ENCODE results near the gene EXOC4.

The EXOC4 gene

DNA sequence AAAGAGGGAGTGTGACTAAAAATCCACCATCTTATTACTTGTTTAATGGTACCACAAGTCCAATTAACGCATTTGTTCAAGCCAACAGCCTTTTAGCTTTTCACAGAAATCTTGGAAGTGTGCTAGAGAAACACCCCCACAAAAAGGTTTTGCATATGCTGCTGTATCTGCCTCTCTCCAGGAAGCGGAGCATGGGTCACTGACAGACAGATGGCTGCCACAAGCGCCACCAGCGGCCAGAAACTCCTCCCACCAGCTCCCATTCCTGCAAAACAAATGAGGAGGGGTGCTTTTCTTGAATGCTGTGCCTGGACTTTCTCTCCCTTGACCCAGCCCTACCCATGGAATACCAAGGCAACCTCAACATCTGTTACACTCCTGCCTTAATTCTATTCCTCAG is 698.0 kb downstream of the EXOC4 start:
- no peaks in the 10 kb centered on the region for H3K27me3 ChIP-seq (ENCODE audit: insufficient read depth, low read depth, severe bottlenecking)
- no peak overlapping the region for H3K27ac ChIP-seq
- H3K9me3 ChIP-seq (ENCODE audit: severe bottlenecking): no peaks in the 10 kb centered on the region
- TF ChIP-seq, protein P1, sequence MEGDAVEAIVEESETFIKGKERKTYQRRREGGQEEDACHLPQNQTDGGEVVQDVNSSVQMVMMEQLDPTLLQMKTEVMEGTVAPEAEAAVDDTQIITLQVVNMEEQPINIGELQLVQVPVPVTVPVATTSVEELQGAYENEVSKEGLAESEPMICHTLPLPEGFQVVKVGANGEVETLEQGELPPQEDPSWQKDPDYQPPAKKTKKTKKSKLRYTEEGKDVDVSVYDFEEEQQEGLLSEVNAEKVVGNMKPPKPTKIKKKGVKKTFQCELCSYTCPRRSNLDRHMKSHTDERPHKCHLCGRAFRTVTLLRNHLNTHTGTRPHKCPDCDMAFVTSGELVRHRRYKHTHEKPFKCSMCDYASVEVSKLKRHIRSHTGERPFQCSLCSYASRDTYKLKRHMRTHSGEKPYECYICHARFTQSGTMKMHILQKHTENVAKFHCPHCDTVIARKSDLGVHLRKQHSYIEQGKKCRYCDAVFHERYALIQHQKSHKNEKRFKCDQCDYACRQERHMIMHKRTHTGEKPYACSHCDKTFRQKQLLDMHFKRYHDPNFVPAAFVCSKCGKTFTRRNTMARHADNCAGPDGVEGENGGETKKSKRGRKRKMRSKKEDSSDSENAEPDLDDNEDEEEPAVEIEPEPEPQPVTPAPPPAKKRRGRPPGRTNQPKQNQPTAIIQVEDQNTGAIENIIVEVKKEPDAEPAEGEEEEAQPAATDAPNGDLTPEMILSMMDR (IDR thresholded peaks at IDR 0.05; ENCODE audit: low read depth, low read length): no peak
- no peaks in the 10 kb centered on the region for H3K36me3 ChIP-seq
- no peak overlapping the region for H3K4me3 ChIP-seq (ENCODE audit: low read depth, low read length)
- DNase-seq: no peak

DNA sequence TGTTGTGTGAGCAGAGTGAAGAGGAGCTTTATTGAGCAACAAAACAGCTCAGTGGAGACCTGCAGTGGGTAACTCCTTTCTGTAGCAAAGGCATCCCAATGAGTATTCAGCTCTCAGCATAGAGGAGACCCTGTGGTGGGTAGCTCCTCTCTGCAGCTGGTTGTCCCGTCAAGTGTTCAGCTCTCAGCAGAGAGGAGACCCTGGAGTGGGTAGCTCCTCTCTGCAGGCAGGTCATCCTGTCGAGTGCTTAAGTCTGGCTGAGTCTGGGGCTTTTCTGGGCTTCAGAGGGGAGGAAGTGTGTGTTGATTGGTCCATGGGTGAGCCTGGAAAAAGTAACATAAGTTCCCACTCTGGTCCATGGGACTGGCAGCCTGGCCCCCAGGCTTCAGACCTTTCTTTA is 702.3 kb downstream of the EXOC4 start:
- H3K27ac ChIP-seq: no peak overlapping the region
- H3K9me3 ChIP-seq (ENCODE audit: severe bottlenecking): no peaks in the 10 kb centered on the region
- TF ChIP-seq, protein P1 (IDR thresholded peaks at IDR 0.05; ENCODE audit: low read depth, low read length): no peak
- no peak for DNase-seq
- no peaks in the 10 kb centered on the region for H3K27me3 ChIP-seq (ENCODE audit: insufficient read depth, low read depth, severe bottlenecking)
- H3K36me3 ChIP-seq: no peaks in the 10 kb centered on the region
- no peak overlapping the region for H3K4me3 ChIP-seq (ENCODE audit: low read depth, low read length)

DNA sequence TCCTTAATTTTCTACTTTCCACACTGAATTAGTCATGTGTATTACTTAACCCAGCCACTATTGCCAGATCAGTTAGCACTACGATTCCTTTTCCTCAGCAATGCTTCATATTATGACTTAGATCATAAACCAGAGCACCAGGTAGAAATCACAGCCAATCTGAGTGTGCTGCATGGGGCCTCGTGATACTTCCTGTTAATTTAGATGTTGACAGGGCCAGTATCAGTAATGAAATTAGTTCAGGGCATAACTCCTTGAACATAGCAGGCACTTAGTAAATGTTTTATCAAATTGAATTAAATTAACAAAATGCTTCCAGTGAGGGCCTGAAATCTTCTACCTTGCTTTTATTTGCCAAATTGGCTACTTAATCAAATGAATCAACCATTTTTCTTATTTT is 705.0 kb downstream of the EXOC4 start:
- Histone ChIP-seq H3K36me3 (no peaks in the 10 kb centered on the region), H3K27me3 (ENCODE audit: insufficient read depth, low read depth, severe bottlenecking) (no peaks in the 10 kb centered on the region), H3K4me3 (ENCODE audit: low read depth, low read length) (no peak overlapping the region), H3K27ac (no peak overlapping the region), H3K9me3 (ENCODE audit: severe bottlenecking) (no peaks in the 10 kb centered on the region)
- TF ChIP-seq, protein P1 (IDR thresholded peaks at IDR 0.05; ENCODE audit: low read depth, low read length): no peak
- DNase-seq: no peak

DNA sequence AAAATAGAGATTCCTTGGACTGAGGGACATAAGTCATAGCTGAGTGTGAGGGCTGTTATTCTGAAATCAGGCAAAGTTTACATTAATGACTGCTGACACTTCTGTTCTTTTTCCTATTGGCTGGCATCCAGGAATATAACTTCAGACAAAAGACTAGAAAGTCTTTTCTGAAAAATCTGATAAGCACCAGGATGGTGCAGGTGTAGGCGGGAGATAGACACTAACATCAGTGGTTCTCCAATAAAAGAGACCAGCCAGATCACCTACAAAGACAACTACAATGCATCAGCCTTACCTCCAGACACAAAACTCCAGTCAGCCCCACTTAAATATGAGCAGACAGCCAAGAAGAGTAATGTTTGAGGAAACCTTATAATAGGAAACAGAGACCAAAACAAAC is 705.9 kb downstream of the EXOC4 start:
- no peak for DNase-seq
- no peak overlapping the region for H3K27ac ChIP-seq
- H3K36me3 ChIP-seq: no peaks in the 10 kb centered on the region
- H3K9me3 ChIP-seq (ENCODE audit: severe bottlenecking): no peaks in the 10 kb centered on the region
- H3K4me3 ChIP-seq (ENCODE audit: low read depth, low read length): no peak overlapping the region
- H3K27me3 ChIP-seq (ENCODE audit: insufficient read depth, low read depth, severe bottlenecking): no peaks in the 10 kb centered on the region
- TF ChIP-seq, protein P1 (IDR thresholded peaks at IDR 0.05; ENCODE audit: low read depth, low read length): no peak

DNA sequence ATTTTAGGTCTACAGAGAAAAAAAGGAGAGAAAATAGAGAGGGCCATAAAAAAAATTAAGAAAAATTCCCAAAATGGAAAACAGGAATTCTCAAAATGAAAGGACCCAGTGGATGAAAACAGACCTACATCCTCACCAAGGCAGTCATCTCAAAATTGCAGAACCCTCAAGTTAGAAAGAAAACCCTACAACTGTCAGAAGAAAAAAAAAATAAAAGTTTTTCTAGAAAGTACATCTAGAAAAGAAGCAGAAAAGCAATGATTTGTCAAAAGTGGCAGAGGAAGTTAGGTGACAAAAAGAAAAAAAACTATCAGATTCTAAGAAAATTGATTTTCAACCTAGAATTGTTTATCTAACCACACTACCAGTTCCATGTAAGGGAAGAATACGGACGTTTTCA is 706.6 kb downstream of the EXOC4 start:
- no peak overlapping the region for H3K4me3 ChIP-seq (ENCODE audit: low read depth, low read length)
- H3K27me3 ChIP-seq (ENCODE audit: insufficient read depth, low read depth, severe bottlenecking): no peaks in the 10 kb centered on the region
- H3K9me3 ChIP-seq (ENCODE audit: severe bottlenecking): no peaks in the 10 kb centered on the region
- no peak overlapping the region for H3K27ac ChIP-seq
- no peaks in the 10 kb centered on the region for H3K36me3 ChIP-seq
- TF ChIP-seq, protein P1 (IDR thresholded peaks at IDR 0.05; ENCODE audit: low read depth, low read length): no peak
- no peak for DNase-seq

DNA sequence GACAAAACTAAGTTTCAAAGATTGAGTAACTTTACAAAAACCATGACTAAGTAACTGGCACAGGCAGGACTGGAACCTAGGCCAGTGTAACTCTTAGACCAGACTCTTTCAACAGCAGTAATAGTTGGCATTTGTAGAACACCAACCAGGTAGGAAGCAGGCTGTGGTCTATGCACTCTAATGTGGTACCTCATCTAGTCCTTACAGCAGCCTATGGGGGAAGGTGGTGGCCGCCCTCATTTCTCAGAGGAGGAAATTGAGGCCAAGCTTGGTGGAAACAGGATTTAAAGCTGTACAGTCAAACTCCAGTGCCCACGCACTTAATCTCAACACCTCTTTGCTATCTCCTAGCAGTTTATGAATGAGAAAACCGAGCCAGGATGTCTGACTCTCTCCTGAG is 708.8 kb downstream of the EXOC4 start:
- Histone ChIP-seq H3K27me3 (ENCODE audit: insufficient read depth, low read depth, severe bottlenecking) (no peaks in the 10 kb centered on the region), H3K4me3 (ENCODE audit: low read depth, low read length) (no peak overlapping the region), H3K36me3 (no peaks in the 10 kb centered on the region), H3K9me3 (ENCODE audit: severe bottlenecking) (no peaks in the 10 kb centered on the region), H3K27ac (no peak overlapping the region)
- TF ChIP-seq, protein P1 (IDR thresholded peaks at IDR 0.05; ENCODE audit: low read depth, low read length): no peak
- no peak for DNase-seq

Measured in WERI-Rb-1 (cell line).